Central memory CD4-positive, alpha-beta T cell (primary cell): Measurements from ENCODE around the gene SH2D6.
"Not testable (repeated sequence)": the region's sequence is repeated elsewhere in the genome, so short reads cannot be mapped to it uniquely, and the experiment has no call there.

Source experiments
- DNase-seq: peaks from one replicate; pipeline ENCODE4 v3.0.0; 2022
- total RNA-seq, 3 experiments: gene quantifications; one replicate each; lab custom pipeline; 2026; lab: John Stamatoyannopoulos, UW

SH2D6 gene
- total RNA-seq = 0 to 0.05 (median 0) reads per million in 3 experiments

DNA sequence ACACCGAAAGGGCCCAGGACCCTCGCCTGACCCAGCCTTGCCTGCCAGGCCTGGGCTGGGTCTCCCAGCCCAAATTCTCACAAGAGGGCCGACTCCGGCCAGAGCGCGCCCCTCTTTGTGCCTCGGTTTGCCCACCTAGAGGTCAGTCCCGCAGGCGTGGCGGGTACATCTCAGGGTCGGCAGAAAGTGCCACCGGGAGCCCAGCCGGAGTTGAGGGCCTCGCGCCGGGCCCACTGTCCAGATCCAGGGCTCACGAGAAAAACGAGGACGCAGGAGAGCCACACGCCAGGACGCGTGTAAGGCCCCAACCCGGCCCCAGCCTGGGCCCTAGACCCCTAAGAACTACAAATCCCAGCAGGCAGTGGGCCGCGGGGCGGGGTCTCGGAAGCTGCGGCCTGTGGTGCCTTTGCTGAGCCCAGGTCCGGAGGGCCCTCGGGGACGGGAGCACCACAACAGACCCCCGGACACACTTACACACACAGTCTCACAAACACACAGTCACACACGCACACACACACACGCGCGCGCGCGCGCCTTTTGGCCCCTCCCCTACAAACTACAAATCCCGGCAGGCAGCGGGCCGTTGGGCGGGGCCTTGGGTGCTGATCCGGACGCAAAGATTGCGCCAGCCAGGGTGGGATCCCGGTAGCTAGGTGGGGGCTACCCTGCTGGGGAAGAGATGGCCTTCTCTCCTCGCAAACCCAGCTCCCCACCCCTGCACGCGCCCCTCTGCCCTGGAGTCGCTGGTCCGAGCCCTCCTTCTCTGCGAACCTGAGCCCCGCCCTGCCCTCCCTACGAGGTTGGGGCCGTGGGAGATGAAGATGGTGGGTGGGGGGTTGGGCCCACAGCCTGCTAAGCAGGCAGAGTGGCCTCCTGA, at the start of gene SH2D6:
Gene SH2D6 (plus strand): TSS at position 583 of the 877 bp plus-strand sequence. CDS start 10,752 bp downstream, outside the sequence.
- DNase-seq = peak; percentile 81

DNA sequence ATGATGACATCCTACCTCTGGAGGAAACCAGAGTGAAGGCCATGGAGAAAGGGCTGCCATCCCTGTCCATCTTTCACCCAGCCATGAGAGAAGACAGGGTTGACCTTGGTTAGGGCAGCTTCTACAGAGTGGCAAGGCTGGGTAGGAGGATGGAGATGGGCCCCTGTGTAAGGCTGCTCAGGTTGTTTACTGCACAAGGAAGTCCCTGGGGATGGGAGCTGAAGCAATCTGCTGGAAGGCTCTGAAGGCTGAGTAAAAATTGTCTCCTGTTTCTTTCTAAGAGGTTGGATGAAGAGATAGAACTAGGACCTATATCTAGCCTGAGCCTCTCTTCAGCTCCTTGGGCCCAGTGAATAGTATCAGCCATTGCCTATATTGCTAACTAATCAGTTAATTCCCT, 49.6 kb upstream of the SH2D6 start:
- no peak for DNase-seq

DNA sequence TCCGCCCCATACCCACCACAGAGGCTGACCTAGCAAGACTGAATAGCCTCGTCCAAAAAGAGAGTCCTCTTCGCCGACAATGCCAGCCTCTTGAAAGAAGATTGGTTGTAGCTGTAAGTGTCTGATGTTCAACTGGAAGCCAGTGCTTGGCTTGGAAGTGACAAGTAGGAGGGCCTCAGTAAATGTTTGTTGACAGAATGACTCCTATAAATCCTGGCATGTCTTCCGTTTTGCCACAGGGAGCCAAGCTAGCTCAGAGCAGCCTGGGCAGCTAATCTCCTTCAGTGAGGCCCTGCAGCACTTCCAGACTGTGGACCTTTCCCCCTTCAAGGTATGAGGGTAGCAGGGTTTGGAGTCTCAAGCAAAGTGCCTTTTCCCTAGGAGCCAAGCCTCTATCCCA, 49.0 kb upstream of the SH2D6 start:
- DNase-seq = no peak

DNA sequence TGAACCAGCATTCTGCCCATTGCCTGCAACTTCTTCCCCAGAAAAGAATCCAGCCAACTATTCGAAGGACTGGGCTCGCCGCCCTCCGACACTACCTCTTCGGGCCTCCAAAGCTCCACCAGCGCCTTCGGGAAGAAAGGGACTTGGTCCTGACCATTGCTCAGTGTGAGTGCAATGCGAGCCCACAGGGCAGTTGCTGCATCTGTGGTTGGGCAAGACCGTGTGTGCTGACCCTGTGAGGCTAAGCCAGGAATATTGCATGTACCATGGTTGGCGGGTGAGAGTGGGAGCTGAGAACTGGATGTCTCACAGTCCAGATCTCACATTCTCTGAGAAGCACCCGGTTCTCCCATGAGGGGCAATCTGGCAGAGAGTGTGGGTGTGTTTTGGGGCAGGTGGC, 47.5 kb upstream of the SH2D6 start:
- no peak for DNase-seq

- DNase-seq = no peak
These were observed 42.0 kb upstream of the SH2D6 start for GRCh38 chr2:85376291-85377065.

GRCh38 chr2:85377083-85377482, 41.4 kb upstream of the SH2D6 start:
- DNase-seq = no peak

DNA sequence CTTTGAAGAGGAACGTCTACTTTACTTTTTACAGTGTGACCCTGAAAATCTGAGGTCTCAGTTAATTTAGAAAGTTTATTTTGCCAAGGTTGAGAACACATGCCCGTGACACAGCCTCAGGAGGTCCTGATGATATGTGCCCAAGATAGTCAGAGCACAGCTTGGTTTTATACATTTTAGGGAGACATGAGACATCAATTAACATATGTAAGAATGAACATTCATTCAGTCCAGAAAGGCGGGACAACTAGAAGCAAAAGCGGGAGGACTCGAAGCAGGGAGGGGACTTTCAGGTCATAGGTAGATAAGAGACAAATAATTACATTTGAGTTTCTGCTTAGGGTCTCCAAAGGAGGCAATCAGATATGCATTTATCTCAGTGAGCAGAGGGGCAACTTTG, 40.3 kb upstream of the SH2D6 start:
- no peak for DNase-seq

DNA sequence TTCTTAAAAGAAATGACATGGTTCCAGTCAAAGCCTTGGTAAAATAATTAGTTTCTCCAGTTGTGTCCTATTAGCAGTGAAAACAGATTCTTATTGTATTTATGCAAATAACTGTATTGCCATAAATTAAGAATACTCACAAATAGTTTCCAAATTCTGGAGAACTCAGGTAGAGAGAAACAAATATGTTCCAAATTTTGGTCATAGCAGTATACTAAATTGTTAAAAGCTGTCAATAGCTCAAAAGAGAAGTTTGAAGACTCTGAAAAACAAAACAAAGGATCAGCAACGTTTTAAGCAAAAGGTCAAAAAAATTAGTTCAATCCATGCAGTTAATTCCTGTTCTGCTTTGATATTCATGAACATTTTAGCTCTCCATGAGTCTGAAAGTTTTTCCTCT, 38.5 kb upstream of the SH2D6 start:
- no peak for DNase-seq

- not testable (repeated sequence) for DNase-seq
These were observed 35.4 kb upstream of the SH2D6 start for GRCh38 chr2:85383151-85383550.

DNA sequence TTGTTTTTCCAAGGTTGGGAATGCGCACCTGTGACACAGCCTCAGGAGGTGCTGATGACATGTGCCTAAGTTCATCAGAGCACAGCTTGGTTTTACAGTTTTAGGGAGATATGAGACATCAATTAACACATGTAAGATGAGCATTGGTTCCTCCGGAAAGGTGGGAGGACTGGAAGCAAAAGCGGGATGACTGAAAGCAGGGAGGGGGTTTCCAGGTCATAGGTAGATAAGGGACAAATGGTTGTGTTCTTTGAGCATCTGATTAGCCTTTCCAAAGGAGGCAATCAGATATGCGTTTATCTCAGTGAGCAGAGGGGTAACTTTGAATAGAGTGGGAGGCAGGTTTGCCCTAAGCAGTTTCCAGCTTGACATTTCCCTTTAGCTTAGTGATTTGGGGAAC, 34.7 kb upstream of the SH2D6 start:
- DNase-seq = no peak

- DNase-seq = no peak
These were observed 32.8 kb upstream of the SH2D6 start for GRCh38 chr2:85385746-85386145.

- DNase-seq = no peak
These were observed 30.8 kb upstream of the SH2D6 start for GRCh38 chr2:85387754-85388153.

DNA sequence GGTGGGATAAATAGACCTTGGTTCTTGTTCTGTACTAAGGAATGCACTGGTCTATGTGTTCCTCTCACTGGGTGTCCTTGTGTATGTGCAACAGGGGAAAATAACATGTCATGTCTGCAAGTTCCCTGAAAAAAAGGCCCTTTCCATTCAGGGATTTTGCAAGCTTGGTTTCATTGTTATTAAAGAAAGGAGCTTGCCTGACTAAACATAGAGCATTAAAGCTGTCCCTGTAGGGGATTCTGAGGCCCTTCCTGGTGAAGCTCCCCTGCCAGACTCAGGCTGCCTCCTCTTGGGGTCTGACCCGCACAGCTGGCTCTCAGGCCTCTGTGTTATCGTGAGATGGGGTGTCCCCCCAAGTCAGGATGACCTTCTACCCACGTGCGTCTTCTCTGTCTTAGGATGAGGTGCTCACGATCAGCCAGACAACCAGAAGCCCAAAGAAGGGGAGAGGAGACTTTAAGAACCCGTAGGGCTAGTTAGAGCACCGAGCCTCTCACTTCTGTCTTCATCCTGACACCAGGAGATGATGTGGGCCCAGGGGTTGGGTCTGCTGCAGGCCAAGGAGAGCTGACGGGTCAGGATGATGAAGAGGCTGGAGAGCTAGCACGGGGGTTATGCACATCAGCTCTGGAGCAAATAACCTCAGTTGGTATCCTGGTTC, 29.5 kb upstream of the SH2D6 start:
- no peak for DNase-seq

DNA sequence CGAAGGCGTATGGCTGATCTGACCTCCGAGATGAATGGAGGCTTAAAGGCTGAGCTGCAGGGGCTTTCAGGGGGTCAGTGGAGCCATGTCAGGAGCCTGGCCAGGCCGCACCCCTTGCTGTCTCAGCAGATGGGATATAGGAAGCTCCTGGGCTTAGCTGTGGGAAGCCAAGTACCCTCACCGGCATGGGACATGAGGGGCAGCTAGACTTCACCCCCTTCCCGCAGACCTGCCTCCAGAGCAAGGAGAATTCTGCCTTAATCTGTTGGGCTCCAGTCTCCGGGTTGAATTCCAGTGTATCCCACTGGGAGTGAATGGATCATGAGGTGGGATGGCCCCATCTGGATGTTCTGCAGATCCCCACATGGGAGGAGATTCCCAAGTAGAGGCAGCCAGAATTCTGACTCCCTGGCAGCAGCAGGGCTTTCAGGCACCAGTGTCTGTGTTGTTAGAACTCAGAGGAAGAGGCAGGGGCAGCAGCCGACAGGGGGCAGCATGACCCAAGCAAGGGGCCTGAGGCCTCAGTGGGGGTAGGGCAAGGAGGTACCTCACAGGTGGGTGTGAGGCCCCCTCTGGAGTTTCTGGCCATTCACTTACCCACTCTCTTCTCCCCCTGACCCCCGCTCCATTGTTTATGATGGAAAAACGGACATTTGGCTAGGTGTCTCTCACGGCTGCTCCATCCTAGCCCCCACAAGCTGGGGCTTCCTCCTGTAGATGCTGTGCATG, 27.4 kb upstream of the SH2D6 start:
- DNase-seq = peak; percentile 58

DNA sequence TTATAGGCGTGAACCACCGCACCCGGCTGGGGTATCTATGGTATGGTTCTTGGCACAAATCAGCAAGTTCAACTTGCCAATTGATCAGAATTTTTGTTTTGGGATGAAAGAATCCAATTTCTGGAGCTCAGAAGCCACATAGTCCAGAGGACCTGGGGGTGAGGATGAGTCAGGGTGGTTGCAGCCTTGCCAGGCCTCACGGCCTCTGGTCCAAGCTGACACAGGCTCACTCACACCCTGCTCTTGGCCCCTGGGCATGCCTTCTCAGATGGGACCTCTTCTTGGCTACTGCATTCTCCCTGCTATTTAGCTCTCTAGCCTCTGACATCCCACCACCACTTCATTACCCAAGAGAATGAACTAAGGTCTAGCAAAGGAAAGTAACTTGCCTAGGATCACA, 24.7 kb upstream of the SH2D6 start:
- no peak for DNase-seq

- DNase-seq = no peak
These were observed 24.2 kb upstream of the SH2D6 start for GRCh38 chr2:85394261-85394681.

DNA sequence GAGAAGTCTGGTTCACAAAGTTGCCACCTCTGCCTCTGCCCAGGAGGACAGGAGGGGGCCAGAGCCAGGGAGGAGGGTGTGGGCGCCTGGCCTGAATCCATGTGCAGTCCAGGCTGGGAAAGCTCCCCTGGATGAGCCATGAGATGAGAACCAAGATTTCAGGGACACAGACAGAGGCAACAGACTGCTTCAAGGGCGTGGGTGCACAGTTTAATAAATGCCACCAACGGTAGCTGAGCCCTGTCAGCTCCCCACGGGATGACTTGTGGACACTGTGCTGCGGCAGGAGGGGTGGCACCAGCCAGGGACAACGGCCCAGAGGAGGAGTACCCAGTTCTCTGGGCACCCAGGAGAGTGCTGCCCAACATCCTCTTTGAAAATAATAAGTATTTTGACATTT, 23.5 kb upstream of the SH2D6 start:
- DNase-seq = no peak

GRCh38 chr2:85395912-85396475, 22.5 kb upstream of the SH2D6 start:
- no peak for DNase-seq

GRCh38 chr2:85396531-85397470, 21.7 kb upstream of the SH2D6 start:
- no peak for DNase-seq

GRCh38 chr2:85397925-85398331, 20.6 kb upstream of the SH2D6 start:
- DNase-seq = no peak
